H1 (cell line): Measurements from ENCODE around the gene PRPF39. TPM values are rescaled to one million over a fixed set of nuclear protein-coding genes. Genes with fewer than 3 reads are reported as not detected.

ENCODE experiments used
- SIN3A ChIP-seq, 2 experiments: IDR thresholded peaks in 1 of 2; conservative IDR thresholded peaks in 1 of 2; 2 replicates each; pipeline ENCODE4 v1.6.1; 2011 to 2012; ENCODE audit warnings: low read length in 2 of 2, improper control_type of control experiment in 1 of 2, low read depth in 1 of 2, mild to moderate bottlenecking in 1 of 2
- TEAD4 ChIP-seq: IDR thresholded peaks from 2 replicates; pipeline ENCODE4 v1.6.1; 2012; ENCODE audit warnings: low read depth, low read length, inconsistent platforms, mixed read lengths
- ZNF274 ChIP-seq: IDR thresholded peaks from 2 replicates; pipeline ENCODE4 v1.7.0; 2012; ENCODE audit warnings: low read length, borderline replicate concordance; ENCODE audit errors: extremely low read depth
- polyA plus RNA-seq, 7 experiments: library from polyadenylated mRNA; depleted of rRNA in 3 of 7; stranded (reverse) in 5 of 7; unstranded in 2 of 7; fragments of >200 nt in 5 of 7; fragments of 200-250 nt in 2 of 7; gene quantifications; 1 replicate in 5 of 7; 2 replicates in 1 of 7; 4 replicates in 1 of 7; pipeline versions ENCODE4 v1.2.1 to v1.2.3, GENCODE V29; 2011 to 2013; ENCODE audit warnings: missing spikeins in 2 of 7, mixed read lengths in 2 of 7
- total RNA-seq: library from RNA; stranded (reverse); fragmentation: NEBNext Ultra II Directional; extraction: Animal tissue kit (Norgen Biotek cat#: 25700); gene quantifications from 2 replicates; pipeline ENCODE4 v1.2.1, GENCODE V29; 2021
- TF ChIP-seq, protein P1 (sequence below): IDR thresholded peaks from 2 replicates; pipeline ENCODE4 v1.6.1; 2011; ENCODE audit warnings: low read depth, mild to moderate bottlenecking, low read length; ENCODE audit not compliant: insufficient read depth

The PRPF39 gene
- total and polyA plus RNA-seq, 2 of the 8 experiments (the other 6 are each of a cell fraction or from before 2014, with no cell fraction given) = 22.4 to 43.3 TPM

DNA sequence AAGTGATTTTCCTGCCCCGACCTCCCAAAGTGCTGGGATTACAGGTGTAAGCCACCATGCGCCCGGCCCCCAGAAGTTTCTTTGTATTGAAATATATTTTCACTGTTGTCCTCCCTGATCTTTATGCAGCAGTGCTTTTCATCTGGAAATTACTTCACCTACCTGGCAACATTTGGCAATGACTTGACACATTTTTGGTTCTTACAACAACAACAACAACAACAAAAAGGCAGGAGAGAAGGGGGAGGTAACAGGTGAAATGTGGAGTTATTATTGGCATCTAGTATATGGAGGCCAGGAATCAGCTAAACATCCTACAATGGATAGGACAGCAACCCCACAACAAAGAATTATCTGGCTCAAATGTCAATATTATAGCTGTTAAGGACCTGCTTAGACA lies 65.7 kb downstream of the PRPF39 start (continued):
- TF ChIP-seq SIN3A (conservative IDR thresholded peaks at IDR 0.05 in 1 of 2, IDR thresholded peaks at IDR 0.05 in 1 of 2; ENCODE audit: low read depth in 1 of 2, low read length in 2 of 2) = no peak
- TF ChIP-seq, protein P1, sequence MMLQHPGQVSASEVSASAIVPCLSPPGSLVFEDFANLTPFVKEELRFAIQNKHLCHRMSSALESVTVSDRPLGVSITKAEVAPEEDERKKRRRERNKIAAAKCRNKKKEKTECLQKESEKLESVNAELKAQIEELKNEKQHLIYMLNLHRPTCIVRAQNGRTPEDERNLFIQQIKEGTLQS = no peak
- no peak for TF ChIP-seq ZNF274
- no peak for TF ChIP-seq TEAD4
- TF ChIP-seq, all 59 proteins: peak for 0
